ENCODE measurements around the gene MT1A. TPM values are rescaled to one million over a fixed set of nuclear protein-coding genes. Genes with fewer than 3 reads are reported as not detected.
"Not testable (repeated sequence)": the region's sequence is repeated elsewhere in the genome, so short reads cannot be mapped to it uniquely, and the experiment has no call there.

Gene MT1A
- total and polyA plus RNA-seq, 2 experiments from 2014 or later, result 1.9 TPM; not detected in 1

GRCh38 chr16:56618138-56618537, 20.3 kb upstream of the MT1A start:
- Histone ChIP-seq H3K4me2 (no peak overlapping the region), H3K79me2 (no peaks in the 10 kb centered on the region)
- WGBS (ENCODE audit: low lambda C conversion rate, missing lambda C conversion rate), result 35% methylated on average over 6 of the region's 6 CpGs

DNA sequence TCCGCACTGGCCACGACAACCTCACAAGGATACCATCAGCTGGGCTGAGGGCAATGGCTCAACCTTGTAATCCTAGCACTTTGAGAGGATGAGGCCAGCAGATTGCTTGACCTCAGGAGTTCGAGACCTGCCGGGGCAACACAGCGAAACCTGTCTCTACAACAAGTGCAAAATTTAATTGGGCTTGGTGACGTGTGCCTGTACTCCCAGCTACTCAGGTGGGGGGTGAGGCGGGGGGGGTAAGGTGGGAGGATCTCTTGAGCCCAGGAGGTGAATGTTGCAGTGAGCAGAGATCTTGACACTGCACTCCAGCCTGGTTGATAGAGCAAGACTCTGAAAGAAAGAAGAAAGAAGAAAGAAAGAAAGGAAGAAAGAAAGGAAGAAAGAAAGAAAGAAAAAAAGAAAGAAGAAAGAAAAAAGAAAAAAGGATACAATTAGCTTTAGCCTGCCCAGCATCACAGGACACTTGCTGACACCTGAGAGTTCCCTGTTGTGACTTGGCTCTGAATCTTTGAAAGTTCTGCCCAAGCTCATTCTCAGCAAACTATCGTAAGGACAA, 18.0 kb upstream of the MT1A start:
- Histone ChIP-seq H3K4me3 (no peak overlapping the region), H3K27ac (no peak overlapping the region), H2AFZ (no peak overlapping the region), H3K79me2 (no peaks in the 10 kb centered on the region), H3K36me3 (replicated peaks; ENCODE audit: insufficient read depth, low read depth) (no peaks in the 10 kb centered on the region), H4K20me1 (ENCODE audit: insufficient read depth, poor library complexity, severe bottlenecking) (no peaks in the 10 kb centered on the region), H3K4me1 (ENCODE audit: insufficient read depth) (no peaks in the 10 kb centered on the region), H3K9me2 (replicated peaks; ENCODE audit: insufficient read depth) (no peaks in the 10 kb centered on the region), H3K4me2 (no peak overlapping the region), H3K9me3 (ENCODE audit: low read depth) (no peaks in the 10 kb centered on the region), H3K27me3 (peaks cover 55% of the 10 kb centered on the region)
- 76% methylated on average over 8 of the region's 8 CpGs for WGBS (ENCODE audit: low lambda C conversion rate, missing lambda C conversion rate)
- no peak for TF ChIP-seq EZH2phosphoT487 (IDR thresholded peaks at IDR 0.05; ENCODE audit: low read depth, severe bottlenecking, unreplicated experiment)
- TF ChIP-seq, protein P1, sequence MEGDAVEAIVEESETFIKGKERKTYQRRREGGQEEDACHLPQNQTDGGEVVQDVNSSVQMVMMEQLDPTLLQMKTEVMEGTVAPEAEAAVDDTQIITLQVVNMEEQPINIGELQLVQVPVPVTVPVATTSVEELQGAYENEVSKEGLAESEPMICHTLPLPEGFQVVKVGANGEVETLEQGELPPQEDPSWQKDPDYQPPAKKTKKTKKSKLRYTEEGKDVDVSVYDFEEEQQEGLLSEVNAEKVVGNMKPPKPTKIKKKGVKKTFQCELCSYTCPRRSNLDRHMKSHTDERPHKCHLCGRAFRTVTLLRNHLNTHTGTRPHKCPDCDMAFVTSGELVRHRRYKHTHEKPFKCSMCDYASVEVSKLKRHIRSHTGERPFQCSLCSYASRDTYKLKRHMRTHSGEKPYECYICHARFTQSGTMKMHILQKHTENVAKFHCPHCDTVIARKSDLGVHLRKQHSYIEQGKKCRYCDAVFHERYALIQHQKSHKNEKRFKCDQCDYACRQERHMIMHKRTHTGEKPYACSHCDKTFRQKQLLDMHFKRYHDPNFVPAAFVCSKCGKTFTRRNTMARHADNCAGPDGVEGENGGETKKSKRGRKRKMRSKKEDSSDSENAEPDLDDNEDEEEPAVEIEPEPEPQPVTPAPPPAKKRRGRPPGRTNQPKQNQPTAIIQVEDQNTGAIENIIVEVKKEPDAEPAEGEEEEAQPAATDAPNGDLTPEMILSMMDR (IDR thresholded peaks at IDR 0.05; ENCODE audit: poor library complexity), result no peak
- no peak for TF ChIP-seq EZH2 (IDR thresholded peaks at IDR 0.05; ENCODE audit: borderline replicate concordance)
- DNase-seq (ENCODE audit: low spot score), result no peak

More at GRCh38 chr16:56618138-56618537, 20.3 kb upstream of the MT1A start:
- Histone ChIP-seq H3K4me1 (ENCODE audit: insufficient read depth) (no peaks in the 10 kb centered on the region), H2AFZ (no peak overlapping the region), H3K4me3 (no peak overlapping the region), H3K36me3 (replicated peaks; ENCODE audit: insufficient read depth, low read depth) (no peaks in the 10 kb centered on the region), H3K9me3 (ENCODE audit: low read depth) (no peaks in the 10 kb centered on the region), H3K9me2 (replicated peaks; ENCODE audit: insufficient read depth) (no peaks in the 10 kb centered on the region), H3K27ac (no peak overlapping the region), H3K27me3 (peaks cover 42% of the 10 kb centered on the region), H4K20me1 (ENCODE audit: insufficient read depth, poor library complexity, severe bottlenecking) (no peaks in the 10 kb centered on the region)
- no peak for DNase-seq (ENCODE audit: low spot score)
- TF ChIP-seq, protein P1 (IDR thresholded peaks at IDR 0.05; ENCODE audit: poor library complexity), result no peak
- no peak for TF ChIP-seq EZH2 (IDR thresholded peaks at IDR 0.05; ENCODE audit: borderline replicate concordance)
- no peak for TF ChIP-seq EZH2phosphoT487 (IDR thresholded peaks at IDR 0.05; ENCODE audit: low read depth, severe bottlenecking, unreplicated experiment)

DNA sequence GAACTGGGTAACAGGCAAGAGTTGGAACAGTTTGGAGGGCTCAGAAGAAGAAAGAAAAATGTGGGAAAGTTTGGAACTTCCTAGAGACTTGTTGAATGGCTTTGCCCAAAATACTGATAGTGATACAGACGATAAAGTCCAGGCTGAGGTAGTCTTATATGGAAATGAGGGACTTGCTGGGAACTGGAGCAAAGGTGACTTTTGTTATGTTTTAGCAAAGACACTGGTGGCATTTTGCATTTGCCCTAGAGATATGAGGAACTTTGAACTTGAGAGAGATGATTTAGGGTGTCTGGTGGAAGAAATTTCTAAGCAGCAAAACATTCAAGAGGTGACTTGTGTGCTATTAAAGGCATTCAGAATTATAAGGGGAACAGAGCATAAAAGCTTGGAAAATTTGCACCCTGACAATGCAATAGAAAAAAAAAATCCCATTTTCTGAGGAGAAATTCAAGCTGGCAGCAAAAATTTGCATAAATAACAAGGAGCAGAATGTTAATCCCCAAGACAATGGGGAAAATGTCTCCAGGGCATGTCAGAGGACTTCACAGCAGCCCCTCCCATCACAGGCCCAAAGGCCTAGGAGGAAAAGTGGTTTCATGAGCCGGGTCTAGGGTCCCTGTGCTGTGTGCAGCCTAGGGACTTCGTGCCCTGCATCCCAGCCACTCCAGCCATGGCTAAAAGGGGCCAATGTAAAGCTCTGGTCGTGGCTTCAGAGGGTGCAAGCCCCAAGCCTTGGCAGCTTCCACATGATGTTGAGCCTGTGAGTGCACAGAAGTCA, 16.6 kb upstream of the MT1A start:
- H3K4me1 ChIP-seq (ENCODE audit: insufficient read depth); H3K27ac ChIP-seq: not testable (repeated sequence)
- WGBS (ENCODE audit: low lambda C conversion rate, missing lambda C conversion rate), result 53% methylated on average over 4 of the region's 4 CpGs

DNA sequence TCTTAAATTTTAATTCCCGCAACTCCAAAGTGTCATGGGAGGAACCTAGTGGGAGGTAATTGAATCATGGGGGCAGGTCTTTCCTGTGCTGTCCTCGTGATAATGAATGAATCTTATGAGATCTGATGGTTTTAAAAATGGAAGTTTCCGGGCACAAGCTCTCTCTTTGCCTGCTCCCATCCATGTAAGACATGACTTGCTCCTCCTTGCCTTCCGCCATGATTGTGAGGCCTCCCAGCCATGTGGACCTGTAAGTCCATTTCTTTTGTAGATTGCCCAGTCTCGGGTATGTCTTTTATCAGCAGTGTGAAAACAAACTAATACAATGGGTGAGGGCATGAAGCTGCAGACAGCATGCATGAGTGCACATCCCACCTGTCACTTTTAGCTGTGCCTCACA, 15.3 kb upstream of the MT1A start:
- WGBS (ENCODE audit: low lambda C conversion rate, missing lambda C conversion rate), result 92% methylated on average over 5 of the region's 5 CpGs
- not testable (repeated sequence) for H3K36me3 ChIP-seq (replicated peaks; ENCODE audit: insufficient read depth, low read depth); H3K27ac ChIP-seq; DNase-seq (ENCODE audit: low spot score); H3K4me3 ChIP-seq; H3K4me2 ChIP-seq; H3K79me2 ChIP-seq; H2AFZ ChIP-seq; H3K9me3 ChIP-seq (ENCODE audit: low read depth); H3K4me1 ChIP-seq (ENCODE audit: insufficient read depth); H4K20me1 ChIP-seq (ENCODE audit: insufficient read depth, poor library complexity, severe bottlenecking); H3K9me2 ChIP-seq (replicated peaks; ENCODE audit: insufficient read depth)
- peaks cover 48% of the 10 kb centered on the region for H3K27me3 ChIP-seq

More for the DNA sequence above, 16.6 kb upstream of the MT1A start:
- peaks cover 59% of the 10 kb centered on the region for H3K27me3 ChIP-seq
- H3K4me2 ChIP-seq; H3K79me2 ChIP-seq; DNase-seq (ENCODE audit: low spot score); H3K4me3 ChIP-seq; H2AFZ ChIP-seq; H3K36me3 ChIP-seq (replicated peaks; ENCODE audit: insufficient read depth, low read depth); H3K9me3 ChIP-seq (ENCODE audit: low read depth); H4K20me1 ChIP-seq (ENCODE audit: insufficient read depth, poor library complexity, severe bottlenecking); H3K9me2 ChIP-seq (replicated peaks; ENCODE audit: insufficient read depth): not testable (repeated sequence)
